Measurements from ENCODE around the gene STN1. TPM values are rescaled to one million over a fixed set of nuclear protein-coding genes. Genes with fewer than 3 reads are reported as not detected.

The STN1 gene
- polyA plus RNA-seq, 1 of the 3 experiments (the other 2 are of a cell fraction) = 22.1 TPM

GRCh38 chr10:103966671-103967447 lies 48.9 kb upstream of the STN1 start, which contains the start of gene SLK:
TSS of gene SLK (plus strand) at chr10:103967140. CDS start at chr10:103967746, 606 bp downstream.
- peak; percentile 96 for DNase-seq
- no peaks in the 10 kb centered on the region for H3K9me2 ChIP-seq
- CTCF ChIA-PET = interaction anchor here (0.7 to 2.2 kb wide), 4 partner anchors 17 to 281 kb away, joined by 3 to 11 read pairs (median 4); partner anchors contain the start of gene SFR1
- H3K4me2 ChIP-seq = peak within 1 kb of the TSS; percentile 82
- H3K27me3 ChIP-seq (ENCODE audit: insufficient read depth) = no peaks in the 10 kb centered on the region
- 0% methylated on average over 25 of the region's 92 CpGs for WGBS (ENCODE audit: low lambda C conversion rate)
- H3K9me3 ChIP-seq = no peaks in the 10 kb centered on the region
- peak within 1 kb of the TSS; percentile 79 to 95 for H3K4me3 ChIP-seq (ENCODE audit: low read depth in 2 of 2, low read length in 1 of 2)
- H3K79me2 ChIP-seq (ENCODE audit: insufficient read depth) = peaks cover 44% of the 10 kb centered on the region
- TF ChIP-seq MAX (IDR thresholded peaks at IDR 0.05; ENCODE audit: low read depth) (peak; percentile 10; the same call in 1 of the 2 replicates), NFIC (IDR thresholded peaks at IDR 0.05; ENCODE audit: borderline replicate concordance) (no peak), POLR2AphosphoS5 (IDR thresholded peaks at IDR 0.05; ENCODE audit: low read depth, low read length) (peak; percentile 80), PBX3 (IDR thresholded peaks at IDR 0.05) (0 out of 2 replicates have a peak, but pooled peaks have one; percentile 2), NRF1 (IDR thresholded peaks at IDR 0.05; ENCODE audit: low read depth, low read length) (peak; percentile 80), USF1 (IDR thresholded peaks at IDR 0.05; ENCODE audit: borderline replicate concordance, low read depth) (peak; percentile 21; the same call in 1 of the 2 replicates), TEAD4 (IDR thresholded peaks at IDR 0.05; ENCODE audit: borderline replicate concordance, insufficient read depth) (no peak), MXI1 (IDR thresholded peaks at IDR 0.05; ENCODE audit: low read depth, low read length) (peak; percentile 19; the same call in 1 of the 2 replicates)
- H3F3A ChIP-seq (replicated peaks; ENCODE audit: insufficient read depth) = no peaks in the 10 kb centered on the region
- H3K36me3 ChIP-seq (replicated peaks in 1 of 2; ENCODE audit: control insufficient read depth in 1 of 2, insufficient read depth in 2 of 2, low read length in 1 of 2) = no peaks in the 10 kb centered on the region
- H3K4me1 ChIP-seq (ENCODE audit: control insufficient read depth in 1 of 2, insufficient read depth in 2 of 2, low read depth in 1 of 2, low read length in 1 of 2) = peaks cover 9 to 10% of the 10 kb centered on the region in 2 experiments; a peak in 3 of 4 replicates
- peak within 1 kb of the TSS; percentile 95 for H2AFZ ChIP-seq (ENCODE audit: low read depth)
- POLR2A ChIA-PET = interaction anchor here (1.2 kb wide), 1 partner anchor 155 kb away, joined by 3 read pairs; the partner anchor contains the start of gene SFR1
- H3K27ac ChIP-seq (ENCODE audit: low read depth in 2 of 2, low read length in 1 of 2) = peak within 1 kb of the TSS; percentile 74 to 90
- H3K9ac ChIP-seq = peak within 1 kb of the TSS; percentile 89
- H4K20me1 ChIP-seq (ENCODE audit: insufficient read depth) = peaks cover 38% of the 10 kb centered on the region

DNA sequence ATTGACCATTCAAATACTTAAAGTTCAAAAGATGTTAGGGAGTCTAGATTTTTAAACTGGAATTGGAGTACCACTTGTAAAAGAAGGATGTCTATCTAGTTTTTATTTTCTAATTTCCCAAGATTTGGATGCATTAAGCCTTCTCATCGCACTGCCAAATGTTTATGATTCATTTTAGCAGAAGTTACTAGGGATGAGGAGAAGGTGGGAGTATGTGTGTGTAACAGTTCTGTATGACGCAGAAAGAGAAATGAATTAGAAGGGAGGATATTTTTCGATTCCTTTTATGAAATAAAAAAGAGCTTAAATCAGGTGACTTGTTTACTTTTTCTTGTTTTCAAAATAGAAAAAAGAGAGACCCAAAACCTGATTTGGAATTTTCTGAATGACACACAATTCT lies 42.1 kb upstream of the STN1 start:
- no peak for TF ChIP-seq RAD21 (IDR thresholded peaks at IDR 0.05; ENCODE audit: low read length)
- no peak for TF ChIP-seq EZH2phosphoT487 (IDR thresholded peaks at IDR 0.05; ENCODE audit: borderline replicate concordance, low read depth)
- TF ChIP-seq SMC3 (IDR thresholded peaks at IDR 0.05; ENCODE audit: low read depth, low read length) = no peak
- no peak for TF ChIP-seq EP300 (IDR thresholded peaks at IDR 0.05; ENCODE audit: borderline replicate concordance in 1 of 2, low read depth in 1 of 2, low read length in 1 of 2)
- no peak for TF ChIP-seq JUND (IDR thresholded peaks at IDR 0.05)
- DNase-seq = no peak
- H3K79me2 ChIP-seq (ENCODE audit: insufficient read depth) = no peaks in the 10 kb centered on the region
- no peaks in the 10 kb centered on the region for H3K9me2 ChIP-seq
- H3K27me3 ChIP-seq (ENCODE audit: insufficient read depth) = no peaks in the 10 kb centered on the region
- no peak overlapping the region for H3K9ac ChIP-seq
- no peak overlapping the region for H3K27ac ChIP-seq (ENCODE audit: low read depth in 2 of 2, low read length in 1 of 2)
- no peaks in the 10 kb centered on the region for H3K4me1 ChIP-seq (ENCODE audit: control insufficient read depth in 1 of 2, insufficient read depth in 2 of 2, low read depth in 1 of 2, low read length in 1 of 2)
- no peak overlapping the region for H3K4me2 ChIP-seq
- no peaks in the 10 kb centered on the region for H3K36me3 ChIP-seq (replicated peaks in 1 of 2; ENCODE audit: control insufficient read depth in 1 of 2, insufficient read depth in 2 of 2, low read length in 1 of 2)
- WGBS (ENCODE audit: low lambda C conversion rate) = 68% methylated on average over 3 of the region's 3 CpGs
- H3K9me3 ChIP-seq = no peaks in the 10 kb centered on the region
- no peaks in the 10 kb centered on the region for H4K20me1 ChIP-seq (ENCODE audit: insufficient read depth)
- H2AFZ ChIP-seq (ENCODE audit: low read depth) = no peak overlapping the region
- CTCF ChIA-PET = no interaction called here
- H3K4me3 ChIP-seq (ENCODE audit: low read depth in 2 of 2, low read length in 1 of 2) = no peak overlapping the region
- peaks cover 4% of the 10 kb centered on the region for H3F3A ChIP-seq (replicated peaks; ENCODE audit: insufficient read depth)
- POLR2A ChIA-PET = no interaction called here
